CD14-positive monocyte (primary cell): ENCODE measurements around the gene C8G. TPM values are rescaled to one million over a fixed set of nuclear protein-coding genes. Genes with fewer than 3 reads are reported as not detected.
A peak's percentile ranks its signal among the peaks of the same experiment; 100 is the strongest.

Source experiments
- DNase-seq, 3 donors: peaks; one replicate each; pipeline ENCODE4 v3.0.0-alpha.2; 2011 to 2022
- H2AFZ ChIP-seq: 2 replicates; pipeline ENCODE4 v1.6.0; 2012; ENCODE audit warnings: mild to moderate bottlenecking, low read depth, low read length, inconsistent platforms; ENCODE audit not compliant: insufficient read depth, poor library complexity, severe bottlenecking
- H3K27ac ChIP-seq, 2 donors: 1 replicate in 1 of 2; 2 replicates in 1 of 2; pipeline ENCODE4 v1.5.1; 2012 to 2013; ENCODE audit warnings: low read length in 2 of 2, control low read depth in 1 of 2, inconsistent platforms in 1 of 2, low read depth in 1 of 2, mild to moderate bottlenecking in 1 of 2
- H3K27me3 ChIP-seq, 2 donors: one replicate each; pipeline versions ENCODE4 v1.6.0 to v1.6.1; 2011 to 2013; ENCODE audit warnings: low read length in 2 of 2; ENCODE audit not compliant: control insufficient read depth in 2 of 2, insufficient read depth in 2 of 2
- H3K36me3 ChIP-seq, 2 donors: replicated peaks in 1 of 2; 1 replicate in 1 of 2; 2 replicates in 1 of 2; pipeline versions ENCODE4 v1.5.1 to v1.6.1; 2012 to 2013; ENCODE audit warnings: low read length in 2 of 2, control low read depth in 1 of 2, inconsistent platforms in 1 of 2, mild to moderate bottlenecking in 1 of 2; ENCODE audit not compliant: insufficient read depth in 2 of 2, control insufficient read depth in 1 of 2
- H3K4me1 ChIP-seq, 2 donors: 1 replicate in 1 of 2; 2 replicates in 1 of 2; pipeline versions ENCODE4 v1.5.1 to v1.6.1; 2012 to 2013; ENCODE audit warnings: low read length in 2 of 2, control low read depth in 1 of 2, inconsistent platforms in 1 of 2, mild to moderate bottlenecking in 1 of 2, moderate library complexity in 1 of 2; ENCODE audit not compliant: insufficient read depth in 2 of 2, control insufficient read depth in 1 of 2
- H3K4me2 ChIP-seq: replicated peaks from 2 replicates; pipeline ENCODE3; 2012; ENCODE audit warnings: low read length, moderate library complexity, mild to moderate bottlenecking; ENCODE audit not compliant: poor library complexity, severe bottlenecking; ENCODE audit errors: extremely low read depth
- H3K4me3 ChIP-seq, 3 experiments: fragments of 200-600 bp in 1 of 3; sonication (generic) in 1 of 3; replicated peaks in 1 of 3; 1 replicate in 2 of 3; 2 replicates in 1 of 3; pipeline ENCODE4 v1.5.1; 2011 to 2013; ENCODE audit warnings: low read length in 3 of 3, mild to moderate bottlenecking in 3 of 3, control low read depth in 2 of 3, low read depth in 2 of 3, inconsistent platforms in 1 of 3, moderate library complexity in 1 of 3
- H3K79me2 ChIP-seq: 2 replicates; pipeline ENCODE4 v1.6.0; 2012; ENCODE audit warnings: mild to moderate bottlenecking, control low read depth, inconsistent platforms, low read length, moderate library complexity; ENCODE audit not compliant: insufficient read depth
- H3K9ac ChIP-seq: 2 replicates; pipeline ENCODE4 v1.6.0; 2017; ENCODE audit warnings: low read length, mild to moderate bottlenecking; ENCODE audit not compliant: insufficient read depth, poor library complexity, severe bottlenecking
- H3K9me3 ChIP-seq, 2 donors: replicated peaks in 1 of 2; 1 replicate in 1 of 2; 2 replicates in 1 of 2; pipeline versions ENCODE4 v1.5.1 to v1.6.1; 2012 to 2013; ENCODE audit warnings: low read length in 2 of 2, control low read depth in 1 of 2; ENCODE audit not compliant: control insufficient read depth in 1 of 2, insufficient read depth in 1 of 2
- H4K20me1 ChIP-seq: 2 replicates; pipeline ENCODE4 v1.6.0; 2012; ENCODE audit warnings: mild to moderate bottlenecking, low read length, control low read depth, moderate library complexity; ENCODE audit not compliant: insufficient read depth
- H3K27ac Mint-ChIP-seq, 7 donors: one replicate each; pipeline ENCODE4 v1.8.0; 2020; ENCODE audit warnings: mild to moderate bottlenecking in 7 of 7, mixed read lengths in 7 of 7, moderate library complexity in 6 of 7, inconsistent platforms in 2 of 7
- H3K27me3 Mint-ChIP-seq, 3 donors: one replicate each; pipeline ENCODE4 v1.8.0; 2021 to 2022; ENCODE audit warnings: low read depth in 3 of 3, mild to moderate bottlenecking in 3 of 3, mixed read lengths in 3 of 3, moderate library complexity in 3 of 3, inconsistent platforms in 1 of 3
- H3K36me3 Mint-ChIP-seq, 2 donors: one replicate each; pipeline ENCODE4 v1.8.0; 2020; ENCODE audit warnings: mixed read lengths in 2 of 2, inconsistent platforms in 1 of 2, mild to moderate bottlenecking in 1 of 2
- H3K4me1 Mint-ChIP-seq: one replicate; pipeline ENCODE4 v1.8.0; 2020; ENCODE audit warnings: mild to moderate bottlenecking, mixed read lengths
- H3K4me3 Mint-ChIP-seq, 2 donors: one replicate each; pipeline ENCODE4 v1.8.0; 2020; ENCODE audit warnings: mild to moderate bottlenecking in 2 of 2, mixed read lengths in 2 of 2, moderate library complexity in 1 of 2
- H3K9me3 Mint-ChIP-seq, 7 donors: one replicate each; pipeline ENCODE4 v1.8.0; 2020 to 2022; ENCODE audit warnings: mixed read lengths in 7 of 7, mild to moderate bottlenecking in 6 of 7, moderate library complexity in 6 of 7, inconsistent platforms in 2 of 7
- WGBS: methylation state at CpG from one replicate; pipeline ENCODE4 v1.1.5; 2013; ENCODE audit warnings: missing lambda C conversion rate; ENCODE audit not compliant: insufficient coverage; 5-methylcytosine and 5-hydroxymethylcytosine counted together
- intact Hi-C, 2 donors: fragments of 100-400 bp; cut with micrococcal nuclease; formaldehyde crosslinking; loops; one replicate each; pipeline versions ENCODE4 v1.15.0 to v1.15.1; 2023
- polyA plus RNA-seq, 3 donors: library from polyadenylated mRNA; depleted of rRNA in 1 of 3; unstranded in 2 of 3; stranded (reverse) in 1 of 3; fragments of 300-500 nt in 2 of 3; fragments of >200 nt in 1 of 3; fragmentation: Illumina TruSeq in 2 of 3; gene quantifications; 1 replicate in 2 of 3; 2 replicates in 1 of 3; pipeline ENCODE4 v1.2.3, GENCODE V29; 2012 to 2021
- TF ChIP-seq, protein P1 (sequence below): fragments of 200-600 bp; IDR thresholded peaks from one replicate; pipeline ENCODE4 v1.8.0; 2022; ENCODE audit warnings: antibody characterized with exemption, mild to moderate bottlenecking

Gene C8G
- polyA plus RNA-seq, 3 donors = 0.55 to 0.72 TPM; not detected in 1

DNA sequence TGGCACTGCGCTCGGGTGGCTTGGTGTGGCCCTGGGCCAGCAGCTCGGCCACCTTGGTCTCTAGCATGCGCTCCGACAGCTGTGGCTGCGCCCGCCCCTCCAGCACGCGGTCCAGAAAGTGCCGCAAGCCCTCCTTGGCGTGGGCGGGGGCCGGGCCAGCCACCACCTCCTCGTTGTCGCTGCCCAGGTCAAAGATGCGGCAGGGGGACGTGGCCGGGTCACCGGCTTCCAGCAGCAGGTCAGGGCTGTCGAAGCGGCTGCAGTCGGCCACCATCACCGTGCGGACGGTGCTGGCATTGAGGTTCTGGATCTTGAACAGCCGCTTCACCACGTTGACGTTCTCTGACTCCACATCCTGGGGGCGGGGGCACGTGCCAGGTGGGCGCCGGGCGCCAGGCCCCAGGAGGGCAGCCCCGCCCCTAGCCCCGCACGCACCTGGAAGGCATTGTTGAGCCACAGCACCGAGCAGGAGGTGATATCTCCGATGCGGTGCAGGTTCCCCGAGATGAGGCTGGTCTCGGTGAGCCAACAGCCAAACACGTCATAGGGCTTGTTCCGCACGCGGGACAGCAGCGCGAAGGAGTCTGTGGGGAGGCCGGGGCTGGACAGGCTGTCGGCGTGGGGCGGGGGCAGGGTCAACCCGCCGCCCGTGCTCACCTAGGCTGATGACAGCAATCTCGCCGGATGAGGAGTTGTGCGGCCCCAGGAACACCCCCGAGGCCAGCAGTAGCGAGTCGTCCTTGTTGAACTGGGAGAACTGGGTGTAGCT, 2.7 kb upstream of the C8G start:
- 97% methylated on average over 60 of the region's 60 CpGs for WGBS

GRCh38 chr9:136942881-136943230, 2.2 kb upstream of the C8G start:
- intact Hi-C loops = loop anchor here (10.0 kb wide), 3 partner anchors 92 to 138 kb away; partner anchors contain the start of genes AJM1 (in 1 of the 2), FUT7 (in 1 of the 2), PHPT1 (in 1 of the 2) and RABL6 (in 1 of the 2)
- 97% methylated on average over 14 of the region's 16 CpGs for WGBS
- H3K9me3 Mint-ChIP-seq = peaks cover 0 to 2% (median 0%) of the 10 kb centered on the region in 7 donors

More for the DNA sequence above, 2.7 kb upstream of the C8G start:
- Mint-ChIP-seq H3K9me3 (peaks cover 0 to 3% (median 0%) of the 10 kb centered on the region in 7 donors), H3K27ac (peak overlapping the region in 2 of 7 donors; percentile 41 to 61), H3K4me1 (peaks cover 16% of the 10 kb centered on the region), H3K4me3 (peak overlapping the region in 1 of 2 donors; percentile 45), H3K36me3 (peaks cover 26 to 45% of the 10 kb centered on the region in 2 donors), H3K27me3 (peaks cover 0 to 6% (median 4%) of the 10 kb centered on the region in 3 donors)
- peaks cover 12 to 21% of the 10 kb centered on the region in 2 donors for H3K4me1 ChIP-seq
- H3K79me2 ChIP-seq = peaks cover 20% of the 10 kb centered on the region
- no peak overlapping the region for H3K4me2 ChIP-seq
- H3K9me3 ChIP-seq = no peaks in the 10 kb centered on the region
- TF ChIP-seq, protein P1, sequence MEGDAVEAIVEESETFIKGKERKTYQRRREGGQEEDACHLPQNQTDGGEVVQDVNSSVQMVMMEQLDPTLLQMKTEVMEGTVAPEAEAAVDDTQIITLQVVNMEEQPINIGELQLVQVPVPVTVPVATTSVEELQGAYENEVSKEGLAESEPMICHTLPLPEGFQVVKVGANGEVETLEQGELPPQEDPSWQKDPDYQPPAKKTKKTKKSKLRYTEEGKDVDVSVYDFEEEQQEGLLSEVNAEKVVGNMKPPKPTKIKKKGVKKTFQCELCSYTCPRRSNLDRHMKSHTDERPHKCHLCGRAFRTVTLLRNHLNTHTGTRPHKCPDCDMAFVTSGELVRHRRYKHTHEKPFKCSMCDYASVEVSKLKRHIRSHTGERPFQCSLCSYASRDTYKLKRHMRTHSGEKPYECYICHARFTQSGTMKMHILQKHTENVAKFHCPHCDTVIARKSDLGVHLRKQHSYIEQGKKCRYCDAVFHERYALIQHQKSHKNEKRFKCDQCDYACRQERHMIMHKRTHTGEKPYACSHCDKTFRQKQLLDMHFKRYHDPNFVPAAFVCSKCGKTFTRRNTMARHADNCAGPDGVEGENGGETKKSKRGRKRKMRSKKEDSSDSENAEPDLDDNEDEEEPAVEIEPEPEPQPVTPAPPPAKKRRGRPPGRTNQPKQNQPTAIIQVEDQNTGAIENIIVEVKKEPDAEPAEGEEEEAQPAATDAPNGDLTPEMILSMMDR = no peak
- H3K36me3 ChIP-seq = peaks cover 39 to 48% of the 10 kb centered on the region in 2 donors
- H3K27ac ChIP-seq = no peak overlapping the region
- H4K20me1 ChIP-seq = peaks cover 49% of the 10 kb centered on the region
- intact Hi-C loops = loop anchor here (10.0 kb wide), 3 partner anchors 93 to 137 kb away; partner anchors contain the start of genes AJM1 (in 1 of the 2), FUT7 (in 1 of the 2), PHPT1 (in 1 of the 2) and RABL6 (in 1 of the 2)
- no peak for DNase-seq
- H2AFZ ChIP-seq = no peak overlapping the region
- no peak overlapping the region for H3K9ac ChIP-seq
- no peak overlapping the region for H3K4me3 ChIP-seq
- no peaks in the 10 kb centered on the region for H3K27me3 ChIP-seq

More at GRCh38 chr9:136942881-136943230, 2.2 kb upstream of the C8G start:
- no peak overlapping the region for H2AFZ ChIP-seq
- no peaks in the 10 kb centered on the region for H3K9me3 ChIP-seq
- H4K20me1 ChIP-seq = peaks cover 49% of the 10 kb centered on the region
- H3K36me3 ChIP-seq = peaks cover 39 to 44% of the 10 kb centered on the region in 2 donors
- H3K79me2 ChIP-seq = peaks cover 20% of the 10 kb centered on the region
- peaks cover 12 to 21% of the 10 kb centered on the region in 2 donors for H3K4me1 ChIP-seq
- peaks cover 0 to 6% (median 4%) of the 10 kb centered on the region in 3 donors for H3K27me3 Mint-ChIP-seq
- no peaks in the 10 kb centered on the region for H3K27me3 ChIP-seq
- H3K4me1 Mint-ChIP-seq = peaks cover 16% of the 10 kb centered on the region
- peak overlapping the region in 1 of 2 donors; percentile 65 for H3K4me3 Mint-ChIP-seq
- H3K36me3 Mint-ChIP-seq = peaks cover 26 to 44% of the 10 kb centered on the region in 2 donors
- H3K27ac Mint-ChIP-seq = no peak overlapping the region
- DNase-seq = no peak
- peak overlapping the region in 1 of 3 experiments; percentile 79 for H3K4me3 ChIP-seq
- TF ChIP-seq, protein P1 = no peak
- H3K9ac ChIP-seq = no peak overlapping the region
- peak overlapping the region in 1 of 2 donors; percentile 80 for H3K27ac ChIP-seq
- H3K4me2 ChIP-seq = peak overlapping the region; percentile 93
